ENCODE data around the gene MED8. TPM values are rescaled to one million over a fixed set of nuclear protein-coding genes. Genes with fewer than 3 reads are reported as not detected.

Gene MED8
- total RNA-seq, 1 donor from 2014 or later = 19.5 TPM

- no peak overlapping the region for H3K4me3 Mint-ChIP-seq (ENCODE audit: unreplicated experiment)
- H3K36me3 Mint-ChIP-seq (ENCODE audit: low read depth, unreplicated experiment) = no peaks in the 10 kb centered on the region
- no peak for DNase-seq (ENCODE audit: low spot score)
- peaks cover 10% of the 10 kb centered on the region for H3K27me3 Mint-ChIP-seq (ENCODE audit: unreplicated experiment)
- TF ChIP-seq, protein P1, sequence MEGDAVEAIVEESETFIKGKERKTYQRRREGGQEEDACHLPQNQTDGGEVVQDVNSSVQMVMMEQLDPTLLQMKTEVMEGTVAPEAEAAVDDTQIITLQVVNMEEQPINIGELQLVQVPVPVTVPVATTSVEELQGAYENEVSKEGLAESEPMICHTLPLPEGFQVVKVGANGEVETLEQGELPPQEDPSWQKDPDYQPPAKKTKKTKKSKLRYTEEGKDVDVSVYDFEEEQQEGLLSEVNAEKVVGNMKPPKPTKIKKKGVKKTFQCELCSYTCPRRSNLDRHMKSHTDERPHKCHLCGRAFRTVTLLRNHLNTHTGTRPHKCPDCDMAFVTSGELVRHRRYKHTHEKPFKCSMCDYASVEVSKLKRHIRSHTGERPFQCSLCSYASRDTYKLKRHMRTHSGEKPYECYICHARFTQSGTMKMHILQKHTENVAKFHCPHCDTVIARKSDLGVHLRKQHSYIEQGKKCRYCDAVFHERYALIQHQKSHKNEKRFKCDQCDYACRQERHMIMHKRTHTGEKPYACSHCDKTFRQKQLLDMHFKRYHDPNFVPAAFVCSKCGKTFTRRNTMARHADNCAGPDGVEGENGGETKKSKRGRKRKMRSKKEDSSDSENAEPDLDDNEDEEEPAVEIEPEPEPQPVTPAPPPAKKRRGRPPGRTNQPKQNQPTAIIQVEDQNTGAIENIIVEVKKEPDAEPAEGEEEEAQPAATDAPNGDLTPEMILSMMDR (IDR thresholded peaks at IDR 0.05; ENCODE audit: unreplicated experiment) = no peak
- no peaks in the 10 kb centered on the region for H3K9me3 Mint-ChIP-seq (ENCODE audit: unreplicated experiment)
- peaks cover 8% of the 10 kb centered on the region for H3K4me1 Mint-ChIP-seq (ENCODE audit: unreplicated experiment)
- no peak overlapping the region for H3K27ac Mint-ChIP-seq (ENCODE audit: unreplicated experiment)
These were observed 34.7 kb downstream of the MED8 start for GRCh38 chr1:43354936-43355335.

GRCh38 chr1:43354471-43354870, 35.1 kb downstream of the MED8 start:
- no peak overlapping the region for H3K27ac Mint-ChIP-seq (ENCODE audit: unreplicated experiment)
- H3K4me3 Mint-ChIP-seq (ENCODE audit: unreplicated experiment) = no peak overlapping the region

DNA sequence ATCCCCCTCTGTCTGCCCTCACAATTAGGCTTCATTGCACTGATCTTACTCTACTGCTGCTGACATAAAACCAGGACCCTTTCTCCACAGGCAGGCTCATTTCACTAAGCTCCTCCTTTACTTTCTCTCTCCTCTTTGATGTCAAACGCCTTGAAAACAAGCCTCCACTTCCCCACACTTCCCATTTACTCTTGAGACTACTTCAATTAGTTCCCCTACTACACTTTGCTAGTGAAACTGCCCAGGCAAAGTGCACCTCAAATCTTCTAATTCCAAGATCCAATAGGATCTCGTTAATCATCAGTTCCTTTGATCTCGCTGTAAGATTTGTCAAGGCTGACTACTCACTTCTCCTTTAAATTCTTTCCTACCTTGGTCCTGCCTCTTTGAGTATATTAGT, 36.7 kb downstream of the MED8 start:
- Mint-ChIP-seq H3K27me3 (ENCODE audit: unreplicated experiment) (peaks cover 16% of the 10 kb centered on the region), H3K9me3 (ENCODE audit: unreplicated experiment) (no peaks in the 10 kb centered on the region), H3K4me3 (ENCODE audit: unreplicated experiment) (no peak overlapping the region), H3K4me1 (ENCODE audit: unreplicated experiment) (peaks cover 14% of the 10 kb centered on the region), H3K36me3 (ENCODE audit: low read depth, unreplicated experiment) (no peaks in the 10 kb centered on the region), H3K27ac (ENCODE audit: unreplicated experiment) (peak overlapping the region; percentile 16)
- no peak for DNase-seq (ENCODE audit: low spot score)
- TF ChIP-seq, protein P1 (IDR thresholded peaks at IDR 0.05; ENCODE audit: unreplicated experiment) = no peak

More at GRCh38 chr1:43354471-43354870, 35.1 kb downstream of the MED8 start:
- TF ChIP-seq, protein P1 (IDR thresholded peaks at IDR 0.05; ENCODE audit: unreplicated experiment) = no peak
- Mint-ChIP-seq H3K4me1 (ENCODE audit: unreplicated experiment) (peaks cover 8% of the 10 kb centered on the region), H3K27me3 (ENCODE audit: unreplicated experiment) (peaks cover 11% of the 10 kb centered on the region), H3K9me3 (ENCODE audit: unreplicated experiment) (no peaks in the 10 kb centered on the region), H3K36me3 (ENCODE audit: low read depth, unreplicated experiment) (no peaks in the 10 kb centered on the region)
- DNase-seq (ENCODE audit: low spot score) = no peak

- Mint-ChIP-seq H3K4me1 (ENCODE audit: unreplicated experiment) (peaks cover 12% of the 10 kb centered on the region), H3K4me3 (ENCODE audit: unreplicated experiment) (no peak overlapping the region), H3K36me3 (ENCODE audit: low read depth, unreplicated experiment) (no peaks in the 10 kb centered on the region), H3K9me3 (ENCODE audit: unreplicated experiment) (no peaks in the 10 kb centered on the region), H3K27me3 (ENCODE audit: unreplicated experiment) (peaks cover 16% of the 10 kb centered on the region), H3K27ac (ENCODE audit: unreplicated experiment) (peak overlapping the region; percentile 10)
- DNase-seq (ENCODE audit: low spot score) = no peak
- TF ChIP-seq, protein P1 (IDR thresholded peaks at IDR 0.05; ENCODE audit: unreplicated experiment) = no peak
These were observed 37.3 kb downstream of the MED8 start for GRCh38 chr1:43352351-43352705.

DNA sequence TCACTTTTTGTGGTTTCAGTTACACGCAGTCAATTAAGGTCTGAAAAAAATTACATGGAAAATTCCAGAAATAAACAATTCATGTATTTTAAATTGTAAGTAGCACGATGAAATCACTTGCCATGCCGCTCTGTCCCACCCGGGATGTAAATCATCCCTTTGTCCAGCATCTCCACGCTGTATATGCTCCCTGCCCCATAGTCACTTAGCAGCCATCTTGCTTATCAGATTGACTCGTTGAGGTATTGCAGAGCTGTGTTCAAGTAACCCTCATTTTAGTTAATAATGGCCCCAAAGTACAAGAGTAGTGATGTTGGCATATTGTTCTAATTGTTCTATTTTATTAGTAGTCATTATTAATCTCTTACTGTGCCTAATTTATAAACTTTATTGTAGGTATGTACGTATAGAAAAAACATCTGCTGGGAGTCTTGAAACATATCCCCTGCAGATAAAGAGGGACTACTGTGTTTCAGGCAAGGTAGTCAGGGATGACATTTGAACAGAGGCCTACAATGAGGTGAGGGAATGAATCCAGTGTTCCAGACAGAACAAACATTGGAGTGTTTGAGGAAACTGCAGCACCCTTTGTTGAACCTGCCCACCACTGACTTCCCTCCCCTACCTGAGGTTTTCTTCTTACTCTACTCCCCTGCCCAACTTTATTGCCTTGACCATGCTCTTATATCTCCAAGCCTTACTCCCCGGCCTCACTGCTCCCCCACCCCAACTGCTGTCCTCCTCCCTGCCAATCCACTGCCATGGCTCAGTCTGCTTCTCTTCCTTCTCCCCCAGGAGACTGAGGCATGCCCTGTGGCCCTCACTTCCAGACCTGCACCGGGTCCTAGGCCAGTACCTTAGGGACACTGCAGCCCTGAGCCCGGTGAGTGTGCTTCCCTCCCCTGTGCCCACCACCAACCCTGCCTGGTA, 37.9 kb downstream of the MED8 start:
- no peak overlapping the region for H3K27ac Mint-ChIP-seq (ENCODE audit: unreplicated experiment)
- H3K27me3 Mint-ChIP-seq (ENCODE audit: unreplicated experiment) = peaks cover 16% of the 10 kb centered on the region
- peaks cover 12% of the 10 kb centered on the region for H3K4me1 Mint-ChIP-seq (ENCODE audit: unreplicated experiment)
- H3K36me3 Mint-ChIP-seq (ENCODE audit: low read depth, unreplicated experiment) = no peaks in the 10 kb centered on the region
- TF ChIP-seq, protein P1 (IDR thresholded peaks at IDR 0.05; ENCODE audit: unreplicated experiment) = no peak
- DNase-seq (ENCODE audit: low spot score) = no peak
- no peak overlapping the region for H3K4me3 Mint-ChIP-seq (ENCODE audit: unreplicated experiment)
- no peaks in the 10 kb centered on the region for H3K9me3 Mint-ChIP-seq (ENCODE audit: unreplicated experiment)

Measured in endothelial cell (in vitro differentiated cells).